Mesothelial cell of epicardium (in vitro differentiated cells): ENCODE measurements around the gene CENATAC. TPM values are rescaled to one million over a fixed set of nuclear protein-coding genes. Genes with fewer than 3 reads are reported as not detected.

Experiments
- DNase-seq, 2 experiments: peaks; one replicate each; pipeline ENCODE4 v3.0.0; 2021; ENCODE audit warnings: low spot score in 2 of 2; ENCODE audit not compliant: unreplicated experiment in 2 of 2
- H3K27ac Mint-ChIP-seq: 2 replicates; pipeline ENCODE4 v1.8.0; 2021; ENCODE audit warnings: mixed read lengths
- H3K27me3 Mint-ChIP-seq: 2 replicates; pipeline ENCODE4 v1.8.0; 2021; ENCODE audit warnings: low read depth, mixed read lengths
- H3K36me3 Mint-ChIP-seq: 2 replicates; pipeline ENCODE4 v1.8.0; 2021; ENCODE audit warnings: mixed read lengths
- H3K4me1 Mint-ChIP-seq: 2 replicates; pipeline ENCODE4 v1.8.0; 2021; ENCODE audit warnings: mixed read lengths
- H3K4me3 Mint-ChIP-seq: 2 replicates; pipeline ENCODE4 v1.8.0; 2021; ENCODE audit warnings: mild to moderate bottlenecking, moderate library complexity, mixed read lengths
- H3K9me3 Mint-ChIP-seq: 2 replicates; pipeline ENCODE4 v1.8.0; 2021; ENCODE audit warnings: mixed read lengths
- CTCF ChIP-seq: fragments of 200-600 bp; sonication (generic); IDR thresholded peaks from one replicate; pipeline ENCODE4 v1.5.0; 2021; ENCODE audit warnings: antibody characterized with exemption; ENCODE audit not compliant: unreplicated experiment
- total RNA-seq: library from RNA; stranded (reverse); gene quantifications from 3 replicates; pipeline ENCODE4 v1.2.1, GENCODE V29; 2021

Gene CENATAC
- total RNA-seq, 1 donor from 2014 or later: 69.1 TPM

GRCh38 chr11:119025978-119026766, 28.2 kb downstream of the CENATAC start:
- Mint-ChIP-seq H3K9me3 (no peaks in the 10 kb centered on the region), H3K36me3 (peaks cover 17% of the 10 kb centered on the region), H3K4me3 (no peak overlapping the region), H3K27me3 (no peaks in the 10 kb centered on the region), H3K4me1 (peaks cover 19% of the 10 kb centered on the region), H3K27ac (no peak overlapping the region)
- TF ChIP-seq CTCF: no peak
- no peak for DNase-seq

GRCh38 chr11:119026970-119027369, 29.0 kb downstream of the CENATAC start:
- Mint-ChIP-seq H3K4me1 (peaks cover 19% of the 10 kb centered on the region), H3K27me3 (no peaks in the 10 kb centered on the region), H3K9me3 (no peaks in the 10 kb centered on the region), H3K27ac (no peak overlapping the region), H3K4me3 (no peak overlapping the region), H3K36me3 (peaks cover 17% of the 10 kb centered on the region)
- DNase-seq: no peak
- TF ChIP-seq CTCF: no peak

- Mint-ChIP-seq H3K9me3 (no peaks in the 10 kb centered on the region), H3K27ac (no peak overlapping the region), H3K4me1 (peaks cover 19% of the 10 kb centered on the region), H3K36me3 (peaks cover 17% of the 10 kb centered on the region), H3K4me3 (no peak overlapping the region), H3K27me3 (no peaks in the 10 kb centered on the region)
- TF ChIP-seq CTCF: no peak
- DNase-seq: no peak
These were observed 29.8 kb downstream of the CENATAC start for GRCh38 chr11:119027561-119028345.

- Mint-ChIP-seq H3K4me1 (peaks cover 15% of the 10 kb centered on the region), H3K4me3 (no peak overlapping the region), H3K36me3 (peaks cover 15% of the 10 kb centered on the region), H3K27ac (no peak overlapping the region), H3K27me3 (no peaks in the 10 kb centered on the region), H3K9me3 (no peaks in the 10 kb centered on the region)
- no peak for DNase-seq
- no peak for TF ChIP-seq CTCF
These were observed 30.6 kb downstream of the CENATAC start for GRCh38 chr11:119028346-119029068.

- H3K4me3 Mint-ChIP-seq: peak overlapping the region; percentile 68
- no peaks in the 10 kb centered on the region for H3K27me3 Mint-ChIP-seq
- no peaks in the 10 kb centered on the region for H3K9me3 Mint-ChIP-seq
- H3K27ac Mint-ChIP-seq: peak overlapping the region; percentile 15
- H3K36me3 Mint-ChIP-seq: peaks cover 14% of the 10 kb centered on the region
- no peak for TF ChIP-seq CTCF
- peaks cover 14% of the 10 kb centered on the region for H3K4me1 Mint-ChIP-seq
- no peak for DNase-seq
These were observed 31.1 kb downstream of the CENATAC start for GRCh38 chr11:119029069-119029339.
